NCI-H82 (cell line): ENCODE results near the gene DAPK1.

ENCODE experiments used
- DNase-seq: peaks from one replicate; lab custom pipeline; 2025; lab: John Stamatoyannopoulos, UW

Gene DAPK1

GRCh38 chr9:87613265-87614111, 115.8 kb downstream of the DAPK1 start:
- no peak for DNase-seq

- no peak for DNase-seq
Measured at GRCh38 chr9:87614397-87614796, 116.7 kb downstream of the DAPK1 start.

- DNase-seq, result no peak
Measured at GRCh38 chr9:87615136-87615535, 117.5 kb downstream of the DAPK1 start.

- no peak for DNase-seq
Measured at GRCh38 chr9:87615547-87616148, 118.0 kb downstream of the DAPK1 start.

GRCh38 chr9:87618226-87618625, 120.6 kb downstream of the DAPK1 start:
- DNase-seq, result no peak

DNA sequence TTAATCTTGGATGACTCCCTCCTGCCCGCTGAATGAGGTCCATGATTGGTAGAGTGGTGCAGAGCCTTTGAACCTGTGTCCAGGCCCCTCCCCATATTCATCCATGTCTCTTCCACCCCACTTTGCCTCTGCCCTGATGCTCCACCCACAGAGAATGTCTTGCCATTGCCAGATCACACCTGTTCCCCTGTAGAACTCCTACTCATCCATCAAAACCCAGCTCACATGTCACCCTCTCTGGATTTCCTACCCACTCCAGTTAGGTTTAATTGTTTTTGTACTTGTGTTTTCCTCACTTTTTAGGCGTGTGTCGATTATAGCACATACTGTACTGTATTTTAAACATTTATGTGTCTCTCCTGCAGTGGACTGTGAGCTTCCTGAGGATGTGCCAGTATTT, 121.3 kb downstream of the DAPK1 start:
- DNase-seq, result no peak

GRCh38 chr9:87619346-87619745, 121.7 kb downstream of the DAPK1 start:
- no peak for DNase-seq

DNA sequence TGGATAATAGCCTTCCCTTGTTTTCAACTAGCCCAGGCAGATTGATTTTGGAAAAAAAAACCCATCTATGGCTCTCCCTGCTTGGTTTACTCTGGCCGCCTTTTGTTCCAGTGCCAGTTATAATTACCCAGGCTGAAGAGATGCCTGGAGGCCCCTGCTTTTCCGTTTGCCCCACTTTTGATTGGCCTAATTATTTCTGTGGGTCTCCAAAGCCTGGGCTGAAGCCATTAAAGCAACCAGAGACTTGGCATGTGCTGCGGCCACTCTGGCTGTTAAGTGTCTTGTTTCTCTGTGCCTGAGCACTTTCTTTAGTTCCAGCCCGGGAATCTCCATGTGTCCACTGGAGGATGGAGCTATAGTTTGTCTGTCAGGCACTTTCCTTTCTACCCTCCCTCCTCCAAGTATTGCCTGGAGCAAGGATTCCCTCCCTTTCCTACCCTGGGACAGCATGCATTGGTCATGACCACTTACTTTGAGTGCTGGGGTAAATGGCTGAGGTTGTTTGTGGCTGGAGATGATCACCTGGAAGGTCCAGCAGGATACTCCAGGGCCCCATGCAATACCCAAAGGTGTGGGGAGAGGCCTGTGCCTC, 123.2 kb downstream of the DAPK1 start:
- no peak for DNase-seq

GRCh38 chr9:87622098-87622497, 124.4 kb downstream of the DAPK1 start:
- DNase-seq, result no peak

GRCh38 chr9:87622923-87623322, 125.3 kb downstream of the DAPK1 start:
- no peak for DNase-seq

DNA sequence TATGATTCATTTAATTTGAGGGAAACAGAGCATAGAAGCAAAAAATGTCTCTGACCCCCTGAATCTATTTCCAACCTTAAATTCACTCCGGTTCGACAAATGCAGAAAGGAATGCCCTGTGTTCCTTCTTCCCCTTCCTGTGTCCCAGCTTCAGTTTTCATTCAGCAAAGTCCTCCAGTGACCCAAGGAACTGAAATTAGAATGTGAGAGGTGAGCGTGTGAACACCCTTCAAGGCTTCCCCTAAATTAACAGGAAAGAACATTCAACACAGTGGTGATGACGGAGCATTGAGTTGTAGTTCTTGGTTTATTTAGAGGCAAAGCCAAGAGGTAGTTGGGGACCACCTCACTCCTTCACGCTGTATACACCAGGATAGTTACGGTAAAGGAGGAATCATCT, 130.7 kb downstream of the DAPK1 start:
- no peak for DNase-seq

- DNase-seq, result no peak
Measured at GRCh38 chr9:87629104-87629503, 131.4 kb downstream of the DAPK1 start.

DNA sequence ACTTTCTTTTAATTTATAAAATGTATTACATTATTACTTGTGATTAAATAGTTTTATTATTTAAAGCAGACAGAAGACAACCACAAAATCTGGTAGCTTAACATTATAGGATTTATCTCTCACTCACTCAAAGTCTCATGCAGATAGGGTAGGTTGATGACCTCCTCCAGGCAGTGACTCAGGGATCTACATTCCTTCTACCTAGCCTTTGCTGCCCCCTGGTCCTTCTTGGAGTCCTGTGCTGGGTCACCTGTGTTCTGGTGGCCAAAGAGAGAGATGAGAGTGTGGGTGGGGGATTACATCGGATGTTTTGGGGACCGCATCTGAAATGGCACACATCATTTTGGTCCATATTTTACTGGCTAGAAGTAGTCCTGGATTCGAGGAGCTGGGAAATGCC, 132.6 kb downstream of the DAPK1 start:
- DNase-seq, result no peak

DNA sequence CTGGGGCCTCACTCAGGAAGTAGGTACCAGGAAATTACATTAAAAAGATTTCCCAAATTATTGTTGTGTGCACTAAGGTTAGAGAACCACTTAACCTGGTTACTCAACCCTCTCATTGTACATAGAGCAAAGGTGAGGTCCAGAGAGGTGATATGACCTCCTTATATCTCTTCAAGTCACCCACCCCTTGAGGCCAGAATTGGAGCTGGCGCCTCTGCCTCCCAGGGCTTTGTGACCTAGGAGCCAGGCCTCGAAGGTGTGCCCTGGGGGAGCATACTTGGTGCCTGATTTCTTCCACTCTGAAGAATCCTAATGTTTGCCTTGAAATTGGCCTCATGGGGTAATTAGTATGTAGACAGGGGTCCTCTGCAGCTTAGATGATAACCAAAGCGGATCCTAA, 133.2 kb downstream of the DAPK1 start:
- DNase-seq, result no peak

GRCh38 chr9:87635656-87636501, 138.2 kb downstream of the DAPK1 start:
- no peak for DNase-seq

- DNase-seq, result no peak
Measured at GRCh38 chr9:87638292-87638691, 140.6 kb downstream of the DAPK1 start.

GRCh38 chr9:87639949-87640348, 142.3 kb downstream of the DAPK1 start:
- DNase-seq, result no peak

- DNase-seq, result no peak
Measured at GRCh38 chr9:87640385-87640795, 142.7 kb downstream of the DAPK1 start.

- no peak for DNase-seq
Measured at GRCh38 chr9:87641067-87641466, 143.4 kb downstream of the DAPK1 start.

DNA sequence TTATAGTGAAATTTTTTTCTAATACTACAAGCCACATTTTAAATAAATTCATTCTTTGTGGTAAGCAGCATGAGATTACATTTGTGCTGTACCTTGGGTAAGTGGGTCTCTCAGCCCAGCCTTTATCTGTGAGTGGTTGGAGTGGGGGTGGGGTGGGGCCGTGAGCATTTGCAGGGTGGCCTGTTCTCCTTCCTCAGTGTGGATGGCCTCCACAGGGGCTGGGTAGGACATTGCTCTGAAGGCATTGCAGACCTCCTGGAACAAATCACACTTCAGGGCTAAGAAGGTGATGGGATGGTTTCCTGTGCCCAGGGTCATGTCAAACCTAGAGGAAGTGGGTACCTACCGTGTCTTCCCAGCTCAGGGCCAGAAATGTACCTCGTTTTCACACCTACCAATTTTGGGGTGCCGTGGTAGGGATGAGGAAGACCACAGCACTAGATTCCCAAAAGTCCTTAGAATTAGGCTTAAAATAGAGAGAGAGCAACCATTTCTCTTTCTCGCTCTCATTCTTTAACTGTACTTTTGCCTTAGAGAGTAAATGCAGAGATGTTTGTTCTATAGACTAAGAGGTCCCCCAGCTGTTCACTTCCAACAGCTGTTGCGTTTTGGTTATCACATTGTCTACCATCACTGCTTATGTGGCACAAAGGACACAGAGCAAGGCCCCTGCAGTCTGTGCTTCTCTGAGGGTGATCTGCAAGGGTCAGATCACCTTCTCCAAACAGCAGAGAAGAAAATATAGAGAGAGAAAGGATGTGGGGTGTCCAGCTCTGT, 144.9 kb downstream of the DAPK1 start:
- no peak for DNase-seq

- DNase-seq, result no peak
Measured at GRCh38 chr9:87643107-87643650, 145.5 kb downstream of the DAPK1 start.
